Upper lobe of left lung (tissue), 6 donors: ENCODE measurements around the gene CIT. TPM values are rescaled to one million over a fixed set of nuclear protein-coding genes. Genes with fewer than 3 reads are reported as not detected.

Experiments
- ATAC-seq, 2 donors: fragments of 200-7000 bp; cut with Tn5 transposase; one replicate each; pipeline ENCODE4 v1.9.1; 2022; ENCODE audit warnings: mild to moderate bottlenecking in 2 of 2, moderate library complexity in 2 of 2; ENCODE audit not compliant: low FRiP score in 2 of 2
- DNase-seq, 2 donors: peaks; one replicate each; pipeline ENCODE4 v3.0.0-alpha.2; 2019 to 2020
- H3K27ac ChIP-seq, 4 donors: fragments of 200-600 bp; sonication (generic); one replicate each; pipeline ENCODE4 v1.5.1; 2016 to 2019
- H3K27me3 ChIP-seq, 4 donors: fragments of 200-600 bp; sonication (generic); one replicate each; pipeline ENCODE4 v1.5.1; 2017 to 2019
- H3K36me3 ChIP-seq, 4 donors: fragments of 200-600 bp; sonication (generic); one replicate each; pipeline ENCODE4 v1.5.1; 2016 to 2019
- H3K4me1 ChIP-seq, 4 donors: fragments of 200-600 bp; sonication (generic); one replicate each; pipeline ENCODE4 v1.5.1; 2018 to 2019
- H3K4me3 ChIP-seq, 4 donors: fragments of 200-600 bp; sonication (generic); one replicate each; pipeline ENCODE4 v1.5.1; 2017 to 2019; ENCODE audit warnings: mild to moderate bottlenecking in 2 of 4, moderate library complexity in 1 of 4
- H3K9me3 ChIP-seq, 4 donors: fragments of 200-600 bp; sonication (generic); one replicate each; pipeline ENCODE4 v1.5.1; 2018 to 2019
- CTCF ChIP-seq, 6 experiments: fragments of 450-650 bp in 4 of 6; fragments of 200-600 bp in 2 of 6; sonication (generic) in 2 of 6; IDR thresholded peaks; one replicate each; pipeline ENCODE4 v1.5.1; 2016 to 2019; ENCODE audit warnings: antibody characterized with exemption in 6 of 6
- EP300 ChIP-seq, 4 donors: sonication (generic); formaldehyde crosslinking; IDR thresholded peaks; one replicate each; pipeline ENCODE4 v1.5.1; 2017; ENCODE audit warnings: antibody characterized with exemption in 4 of 4, control low read depth in 2 of 4
- POLR2A ChIP-seq, 4 donors: fragments of 450-650 bp; IDR thresholded peaks; one replicate each; pipeline ENCODE4 v1.5.1; 2016 to 2017; ENCODE audit warnings: antibody characterized with exemption in 4 of 4, mild to moderate bottlenecking in 2 of 4
- POLR2AphosphoS5 ChIP-seq, 2 donors: sonication (generic); formaldehyde crosslinking; IDR thresholded peaks; one replicate each; pipeline ENCODE4 v1.5.1; 2017; ENCODE audit warnings: antibody characterized with exemption in 2 of 2
- WGBS, 2 donors: methylation state at CpG; one replicate each; pipeline ENCODE4 v1.1.5; 2017 to 2018; 5-methylcytosine and 5-hydroxymethylcytosine counted together
- total RNA-seq, 6 donors: library from RNA; depleted of rRNA in 4 of 6; stranded (reverse); fragments of >200 nt in 4 of 6; gene quantifications; one replicate each; pipeline versions ENCODE4 v1.1.0 to v1.2.1, GENCODE V29; 2016 to 2021
- donor health status: DM: no; HTN: no; CAD: no; lungs with moderate emphysema.
- donor health status: DM: no; HTN: yes; CAD: no; lungs with severe emphysema.

The CIT gene
- total RNA-seq, 6 donors from 2014 or later, result 7.8 to 185 (median 73.6) TPM

- Histone ChIP-seq H3K4me3 (no peak overlapping the region), H3K4me1 (peaks cover 15 to 30% (median 21%) of the 10 kb centered on the region in 4 donors), H3K27ac (peak overlapping the region; percentile 14 to 76 (median 56)), H3K27me3 (no peaks in the 10 kb centered on the region), H3K9me3 (no peaks in the 10 kb centered on the region), H3K36me3 (peaks cover 0 to 9% (median 6%) of the 10 kb centered on the region in 4 donors)
- 15 to 25% methylated on average over 6 of the region's 6 CpGs for WGBS, 2 donors
- ATAC-seq (peak; percentile 73 to 75), DNase-seq (peak in 1 of 2 donors; percentile 63)
- TF ChIP-seq POLR2A (IDR thresholded peaks at IDR 0.05), result no peak
- peak; percentile 49 to 63 for TF ChIP-seq POLR2AphosphoS5 (IDR thresholded peaks at IDR 0.05)
- peak in 1 of 4 donors; percentile 75 for TF ChIP-seq EP300 (IDR thresholded peaks at IDR 0.05)
These were observed 184.1 kb downstream of the CIT start for GRCh38 chr12:119692997-119693396.

GRCh38 chr12:119692410-119692809 lies 184.7 kb downstream of the CIT start:
- Histone ChIP-seq H3K36me3 (peaks cover 0 to 13% (median 4%) of the 10 kb centered on the region in 4 donors), H3K27me3 (no peaks in the 10 kb centered on the region), H3K9me3 (no peaks in the 10 kb centered on the region), H3K4me1 (peaks cover 15 to 30% (median 21%) of the 10 kb centered on the region in 4 donors), H3K27ac (peak overlapping the region; percentile 14 to 76 (median 56)), H3K4me3 (no peak overlapping the region)
- no peak for ATAC-seq
- TF ChIP-seq CTCF (IDR thresholded peaks at IDR 0.05) (no peak), EP300 (IDR thresholded peaks at IDR 0.05) (no peak), POLR2AphosphoS5 (IDR thresholded peaks at IDR 0.05) (no peak), POLR2A (IDR thresholded peaks at IDR 0.05) (no peak)
- WGBS, 2 donors, result 54 to 72% methylated on average over 5 of the region's 5 CpGs
- DNase-seq, result no peak

- peaks cover 0 to 14% (median 3%) of the 10 kb centered on the region in 4 donors for H3K36me3 ChIP-seq
- ATAC-seq (no peak), DNase-seq (no peak)
- no peaks in the 10 kb centered on the region for H3K9me3 ChIP-seq
- no peaks in the 10 kb centered on the region for H3K27me3 ChIP-seq
- peaks cover 15 to 30% (median 23%) of the 10 kb centered on the region in 4 donors for H3K4me1 ChIP-seq
- no peak overlapping the region for H3K27ac ChIP-seq
- H3K4me3 ChIP-seq, result no peak overlapping the region
- TF ChIP-seq CTCF (IDR thresholded peaks at IDR 0.05), result no peak
- no peak for TF ChIP-seq POLR2A (IDR thresholded peaks at IDR 0.05)
- no peak for TF ChIP-seq POLR2AphosphoS5 (IDR thresholded peaks at IDR 0.05)
- TF ChIP-seq EP300 (IDR thresholded peaks at IDR 0.05), result no peak
- 92 to 95% methylated on average over 6 of the region's 6 CpGs for WGBS, 2 donors
These were observed 185.8 kb downstream of the CIT start for GRCh38 chr12:119691202-119691810.

- ATAC-seq (no peak), DNase-seq (peak in 1 of 2 donors; percentile 76)
- Histone ChIP-seq H3K4me3 (no peak overlapping the region), H3K27me3 (no peaks in the 10 kb centered on the region), H3K36me3 (peaks cover 0 to 14% (median 3%) of the 10 kb centered on the region in 4 donors), H3K9me3 (no peaks in the 10 kb centered on the region), H3K4me1 (peaks cover 15 to 30% (median 25%) of the 10 kb centered on the region in 4 donors), H3K27ac (no peak overlapping the region)
- TF ChIP-seq POLR2A (IDR thresholded peaks at IDR 0.05) (no peak), CTCF (IDR thresholded peaks at IDR 0.05) (no peak), POLR2AphosphoS5 (IDR thresholded peaks at IDR 0.05) (no peak), EP300 (IDR thresholded peaks at IDR 0.05) (no peak)
- WGBS, 2 donors, result 98% methylated on average over 27 to 38 of the region's 38 CpGs
These were observed 187.1 kb downstream of the CIT start for GRCh38 chr12:119689935-119690500.

GRCh38 chr12:119687879-119688278 lies 189.2 kb downstream of the CIT start:
- Histone ChIP-seq H3K27ac (no peak overlapping the region), H3K4me3 (no peak overlapping the region), H3K9me3 (no peaks in the 10 kb centered on the region), H3K27me3 (no peaks in the 10 kb centered on the region), H3K4me1 (peaks cover 6 to 21% (median 13%) of the 10 kb centered on the region in 4 donors), H3K36me3 (peaks cover 0 to 14% (median 3%) of the 10 kb centered on the region in 4 donors)
- no peak for ATAC-seq
- peak in 1 of 2 donors; percentile 50 for DNase-seq
- 94 to 95% methylated on average over 8 to 9 of the region's 9 CpGs for WGBS, 2 donors
- TF ChIP-seq POLR2A (IDR thresholded peaks at IDR 0.05), result no peak
- TF ChIP-seq POLR2AphosphoS5 (IDR thresholded peaks at IDR 0.05), result no peak
- no peak for TF ChIP-seq EP300 (IDR thresholded peaks at IDR 0.05)
- TF ChIP-seq CTCF (IDR thresholded peaks at IDR 0.05), result no peak
